HG03354 (cell line): ENCODE results near the gene OGDH.
A peak's percentile ranks its signal among the peaks of the same experiment; 100 is the strongest.

Experiments
- ATAC-seq: cut with Tn5 transposase; IDR thresholded peaks from one replicate; pipeline ENCODE4 v1.9.1; 2021; ENCODE audit warnings: mild to moderate bottlenecking; ENCODE audit not compliant: unreplicated experiment, poor library complexity, severe bottlenecking

Gene OGDH

DNA sequence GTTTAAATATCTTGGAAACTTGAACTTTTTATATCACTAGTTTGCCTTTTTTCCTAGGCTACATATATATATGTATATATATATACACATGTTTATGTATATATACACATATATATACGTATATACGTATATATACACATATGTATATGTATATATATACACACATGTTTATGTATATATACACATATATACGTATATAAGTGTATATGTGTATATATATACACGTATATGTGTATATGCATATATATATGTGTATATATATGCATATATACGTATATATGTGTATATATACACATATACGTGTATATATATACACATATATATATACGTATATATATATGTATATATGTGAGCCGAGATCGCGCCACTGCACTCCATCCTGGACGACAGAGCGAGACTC is 10.1 kb downstream of the OGDH start:
- ATAC-seq, result no peak

DNA sequence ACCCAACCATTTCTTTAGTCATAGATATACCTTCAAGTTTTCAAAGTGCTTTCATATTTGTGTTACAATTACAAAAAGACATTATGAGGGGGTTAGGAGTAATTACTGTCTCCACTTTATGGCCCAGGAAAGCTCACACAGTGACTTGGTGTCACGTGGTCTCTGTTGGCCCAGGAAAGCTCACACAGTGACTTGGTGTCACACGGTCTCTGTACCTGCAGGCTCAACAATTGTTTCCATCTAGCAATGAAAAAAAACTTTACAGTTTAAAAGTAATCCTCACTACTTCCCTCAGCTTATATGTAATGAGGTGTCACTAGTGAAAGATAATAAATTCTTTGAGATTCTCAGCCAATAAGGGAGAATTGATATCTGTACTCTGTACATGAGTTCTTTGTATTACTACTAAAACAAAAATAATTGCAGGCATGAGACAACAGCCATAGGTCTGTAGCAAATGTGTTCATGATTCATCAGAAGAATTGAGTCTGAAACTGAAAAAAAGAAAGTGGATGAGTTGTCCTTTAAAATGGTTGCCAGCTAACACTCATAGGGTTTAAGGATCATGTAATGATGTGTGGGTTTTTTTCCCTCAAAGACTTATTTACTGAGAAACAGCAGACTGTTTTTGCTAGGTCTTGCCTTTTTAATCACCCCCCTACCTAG is 10.9 kb downstream of the OGDH start:
- peak; percentile 57 for ATAC-seq

DNA sequence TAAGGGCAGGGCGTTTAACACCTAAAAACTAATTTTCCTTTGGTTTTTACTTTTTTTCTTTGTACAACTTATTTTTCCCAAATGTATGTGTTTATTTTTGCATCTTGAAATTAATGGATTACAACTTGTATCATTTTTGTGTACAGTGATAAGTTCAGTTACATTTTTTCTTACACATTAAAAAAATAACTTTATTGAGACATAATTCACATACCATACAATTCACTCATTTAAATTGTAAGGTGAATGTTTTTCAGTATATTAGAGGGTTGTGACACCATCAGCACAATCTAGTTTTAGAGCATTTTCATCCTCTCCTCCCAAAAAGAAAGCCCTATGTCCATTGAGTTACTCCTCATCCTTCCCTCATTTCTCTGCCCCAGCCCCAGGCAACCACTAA is 11.6 kb downstream of the OGDH start:
- no peak for ATAC-seq

DNA sequence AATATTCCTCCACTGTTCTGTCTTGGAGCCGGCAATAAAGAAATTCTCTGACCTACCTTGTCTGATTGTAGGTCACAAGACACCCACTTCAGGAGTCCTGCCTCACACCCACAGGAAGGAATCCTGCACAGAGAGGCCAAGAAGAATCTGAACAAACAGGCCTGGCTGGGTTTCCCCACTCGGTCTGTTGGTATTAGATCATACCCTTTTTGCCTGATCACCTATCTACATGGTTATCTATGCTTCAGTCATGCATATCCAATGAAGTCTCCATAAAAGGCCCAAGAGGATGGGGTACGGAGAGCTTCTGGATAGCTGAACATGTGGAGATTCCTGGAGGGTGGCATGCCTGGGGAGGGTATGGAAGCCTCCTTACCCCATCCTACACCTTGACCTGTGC is 12.3 kb downstream of the OGDH start:
- no peak for ATAC-seq

DNA sequence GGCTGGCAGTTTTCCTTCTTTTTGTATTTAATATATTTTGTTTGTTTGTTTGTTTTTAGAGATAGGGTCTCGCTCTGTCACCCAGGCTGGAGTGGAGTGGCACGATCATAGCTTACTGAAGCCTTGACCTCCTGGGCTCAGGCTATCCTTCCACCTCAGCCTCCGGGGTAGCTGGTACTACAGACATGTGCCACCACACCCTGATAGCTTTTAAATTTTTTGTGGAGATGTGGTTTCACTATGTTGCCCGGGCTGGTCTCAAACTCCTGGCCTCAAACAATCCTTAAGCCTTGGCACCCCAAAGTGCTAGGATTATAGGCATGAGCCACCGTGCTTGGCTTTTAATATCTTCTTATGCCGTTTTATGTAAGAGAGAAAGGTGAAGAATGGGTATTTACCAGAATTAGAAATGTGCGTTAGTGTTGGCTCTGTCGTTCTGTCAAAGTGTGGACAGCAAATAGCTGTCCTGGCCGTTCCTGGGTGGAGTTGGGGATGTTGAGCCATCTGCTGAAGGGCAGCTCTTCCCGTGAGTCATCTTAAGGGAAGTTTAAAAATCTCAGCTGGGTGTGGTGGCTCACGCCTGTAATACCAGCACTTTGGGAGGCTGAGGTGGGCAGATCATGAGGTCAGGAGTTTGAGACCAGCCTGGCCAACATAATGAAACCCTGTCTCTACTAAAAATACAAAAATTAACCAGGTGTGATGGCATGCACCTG is 14.8 kb downstream of the OGDH start:
- ATAC-seq, result no peak

DNA sequence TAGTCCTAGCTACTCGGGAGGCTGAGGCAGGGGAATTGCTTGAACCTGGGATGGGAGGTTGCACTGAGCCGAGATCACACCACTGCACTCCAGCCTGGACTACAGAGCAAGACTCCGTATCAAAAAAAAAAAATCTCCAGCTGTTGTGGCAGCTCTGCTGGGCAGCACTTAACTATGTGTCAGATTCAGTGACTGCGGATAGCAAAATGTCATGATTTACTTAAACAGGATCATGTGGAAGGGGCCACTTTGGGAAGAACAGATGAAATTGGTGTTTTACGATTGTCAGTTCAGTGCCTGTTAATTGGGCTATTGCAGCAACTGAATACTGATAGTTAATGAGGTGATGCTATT is 15.3 kb downstream of the OGDH start:
- ATAC-seq, result no peak

DNA sequence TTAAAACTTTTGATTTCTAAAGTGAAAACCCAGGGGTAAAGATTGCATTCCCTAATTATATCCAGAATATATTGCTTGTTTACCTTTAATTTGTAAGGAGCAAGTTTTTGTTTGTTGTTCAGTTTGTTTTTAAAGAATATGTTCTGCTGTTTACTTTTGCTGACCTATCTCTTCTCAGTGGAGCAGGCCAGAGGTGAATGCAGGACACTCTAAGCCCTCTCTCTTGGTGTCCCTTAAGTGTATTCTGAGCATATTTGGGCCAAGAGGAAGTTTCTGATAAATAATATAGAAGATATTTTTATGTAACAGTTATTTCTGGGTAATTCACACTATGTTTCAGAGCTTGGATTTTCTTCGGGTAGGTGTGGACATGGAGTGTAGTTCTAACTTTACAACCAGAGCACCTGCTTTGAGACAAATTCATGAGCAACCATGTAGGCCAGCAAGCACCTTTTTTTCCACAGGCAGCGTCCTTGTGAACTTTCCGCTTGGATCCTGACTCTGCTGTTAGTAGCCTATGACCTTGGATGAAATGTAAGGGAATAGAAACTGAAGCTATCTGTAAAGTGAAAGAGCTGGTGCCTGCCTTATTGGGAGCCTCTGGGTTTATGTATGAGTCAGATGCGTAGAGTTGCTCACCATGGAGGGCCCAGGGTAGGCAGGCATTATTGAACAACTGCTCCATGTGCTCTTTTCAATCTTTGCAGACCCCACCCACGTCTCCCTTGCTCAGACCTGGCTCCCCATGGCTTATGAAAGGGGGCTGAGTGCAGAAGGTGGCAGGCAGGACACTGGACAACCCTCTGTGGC is 16.1 kb downstream of the OGDH start:
- ATAC-seq, result peak; percentile 65

DNA sequence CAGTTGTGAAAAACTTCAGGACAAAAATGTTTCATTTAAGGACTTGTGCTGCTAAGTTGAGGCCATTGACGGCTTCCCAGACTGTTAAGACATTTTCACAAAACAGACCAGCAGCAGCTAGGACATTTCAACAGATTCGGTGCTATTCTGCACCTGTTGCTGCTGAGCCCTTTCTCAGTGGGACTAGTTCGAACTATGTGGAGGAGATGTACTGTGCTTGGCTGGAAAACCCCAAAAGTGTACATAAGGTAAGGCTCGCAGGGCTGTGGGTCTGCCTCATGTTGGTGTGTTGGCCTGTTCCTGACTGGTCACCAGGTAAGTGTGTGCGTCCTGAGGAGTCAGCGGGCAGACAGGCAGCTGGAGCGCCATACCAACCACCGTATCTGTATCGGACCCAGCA is 17.9 kb downstream of the OGDH start:
- no peak for ATAC-seq

DNA sequence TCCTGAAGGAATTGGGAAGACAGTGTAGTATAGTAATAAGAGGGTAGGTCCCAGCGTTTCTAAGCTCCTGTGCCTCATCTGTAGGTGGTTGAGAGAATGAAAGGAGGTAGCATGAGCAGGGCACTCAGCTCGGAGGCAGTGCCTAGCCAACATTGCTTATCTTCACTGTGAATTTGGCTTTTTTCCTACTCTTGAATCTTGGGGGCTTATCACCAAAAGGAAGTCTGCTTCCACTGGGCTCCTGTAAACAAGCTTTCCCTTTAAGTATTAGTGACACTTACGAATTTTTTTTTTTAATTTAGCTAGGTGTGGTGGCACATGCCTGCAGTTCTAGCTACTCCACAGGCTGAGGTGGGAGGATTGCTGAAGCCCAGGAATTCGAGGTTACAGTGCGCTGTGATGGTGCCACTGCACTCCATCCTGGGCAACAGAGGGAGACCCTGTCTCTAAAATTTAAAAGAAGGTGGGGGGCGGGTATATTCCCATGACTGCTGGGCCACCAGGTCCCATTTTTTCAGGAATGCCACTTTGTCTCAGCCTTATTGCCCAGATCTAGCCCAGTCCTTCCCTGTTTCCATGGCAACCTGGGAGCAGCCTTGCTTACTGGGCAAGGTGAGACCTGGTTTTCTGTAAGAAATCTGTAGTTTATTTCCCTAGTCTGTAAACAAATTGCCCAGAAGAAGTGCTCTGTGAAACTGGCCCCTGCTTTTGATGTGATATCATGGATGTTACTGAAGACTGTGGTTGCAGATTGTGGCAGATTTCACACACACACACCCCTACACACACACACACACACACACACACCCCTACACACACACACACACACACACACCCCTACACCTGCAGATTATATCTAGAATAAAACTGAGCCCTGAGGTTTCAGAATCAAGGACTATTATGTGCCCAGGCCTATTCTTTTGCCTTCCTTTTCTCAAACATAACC is 19.4 kb downstream of the OGDH start:
- ATAC-seq, result no peak

DNA sequence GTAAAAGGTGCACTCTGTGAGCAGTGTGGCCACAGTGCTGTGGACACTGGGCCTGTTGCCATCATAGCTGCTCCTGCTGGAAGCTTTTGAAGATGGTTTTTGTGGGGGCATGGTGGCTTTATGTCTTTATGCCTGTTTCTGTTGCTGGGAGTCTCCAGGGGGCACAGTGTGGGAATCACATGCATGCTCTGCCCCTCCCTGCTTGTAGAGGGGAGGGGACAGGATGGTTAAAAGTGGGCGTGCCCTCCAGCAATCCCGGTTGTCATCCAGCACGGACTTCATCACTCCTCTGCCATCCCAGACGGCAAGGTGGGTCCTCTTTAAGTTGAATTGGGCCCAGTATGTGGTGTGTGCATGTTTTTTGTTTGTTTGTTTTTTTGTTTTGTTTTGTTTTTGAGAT is 20.2 kb downstream of the OGDH start:
- no peak for ATAC-seq

DNA sequence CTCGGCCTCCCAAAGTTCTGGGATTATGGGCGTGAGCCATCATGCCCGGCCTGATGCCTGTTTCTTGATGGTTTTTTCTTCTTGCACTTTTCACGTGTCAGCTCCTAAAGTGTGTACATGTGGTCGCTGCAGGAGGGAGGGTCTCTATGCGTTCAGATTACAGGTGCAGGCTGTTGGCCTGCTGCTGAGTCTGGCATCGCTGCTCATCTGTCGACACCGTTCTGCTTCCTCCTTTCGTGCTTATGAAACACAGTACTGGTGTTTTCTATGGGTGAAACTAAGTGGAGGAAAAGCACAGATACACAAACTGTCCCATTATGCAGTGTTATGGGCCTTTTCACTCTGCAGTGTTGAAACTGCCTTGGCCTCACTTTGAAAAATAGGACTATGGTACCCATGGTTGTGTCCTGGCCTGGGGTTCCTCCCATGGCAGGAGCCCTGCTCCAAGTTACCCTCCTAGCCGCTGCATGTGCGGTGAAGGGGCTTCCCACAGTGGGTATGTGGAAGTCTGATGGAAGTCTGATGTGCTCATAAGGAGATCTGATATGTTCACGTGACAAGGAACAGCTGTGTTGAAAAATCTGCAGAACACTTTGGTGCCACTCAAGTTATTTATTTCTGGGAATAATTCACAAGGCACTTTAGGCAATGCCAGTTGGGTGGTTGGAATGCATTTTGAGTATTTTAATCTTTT is 23.5 kb downstream of the OGDH start:
- ATAC-seq, result peak; percentile 45

DNA sequence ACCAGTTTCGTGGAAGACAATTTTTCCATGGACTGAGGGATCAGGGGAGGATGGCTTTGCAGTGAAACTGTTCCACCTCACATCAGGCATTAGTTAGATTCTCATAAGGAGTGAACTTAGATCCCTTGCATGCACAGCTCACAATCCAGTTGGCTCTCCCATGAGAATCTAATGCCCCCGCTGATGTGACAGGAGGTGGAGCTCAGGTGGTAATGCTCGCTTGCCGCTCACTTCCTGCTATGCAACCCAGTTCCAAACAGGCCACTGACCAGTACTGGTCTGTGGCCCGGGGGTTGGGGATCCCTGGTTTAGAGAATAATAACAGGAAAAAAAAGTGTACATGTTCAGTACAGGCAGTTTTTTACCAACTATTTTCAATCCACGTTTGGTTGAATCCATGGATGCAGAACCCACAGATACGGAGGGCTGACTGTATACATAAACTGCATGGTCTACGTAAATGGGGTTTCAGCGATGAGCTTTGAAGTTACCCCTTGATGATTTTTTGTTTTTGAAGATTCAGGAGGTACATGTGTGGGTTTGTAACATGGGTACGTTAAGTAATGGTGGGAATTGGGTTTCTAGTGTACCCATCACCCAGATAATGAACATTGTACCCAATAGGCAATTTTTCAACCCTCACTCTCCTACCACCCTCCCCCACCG is 24.5 kb downstream of the OGDH start:
- ATAC-seq, result no peak

DNA sequence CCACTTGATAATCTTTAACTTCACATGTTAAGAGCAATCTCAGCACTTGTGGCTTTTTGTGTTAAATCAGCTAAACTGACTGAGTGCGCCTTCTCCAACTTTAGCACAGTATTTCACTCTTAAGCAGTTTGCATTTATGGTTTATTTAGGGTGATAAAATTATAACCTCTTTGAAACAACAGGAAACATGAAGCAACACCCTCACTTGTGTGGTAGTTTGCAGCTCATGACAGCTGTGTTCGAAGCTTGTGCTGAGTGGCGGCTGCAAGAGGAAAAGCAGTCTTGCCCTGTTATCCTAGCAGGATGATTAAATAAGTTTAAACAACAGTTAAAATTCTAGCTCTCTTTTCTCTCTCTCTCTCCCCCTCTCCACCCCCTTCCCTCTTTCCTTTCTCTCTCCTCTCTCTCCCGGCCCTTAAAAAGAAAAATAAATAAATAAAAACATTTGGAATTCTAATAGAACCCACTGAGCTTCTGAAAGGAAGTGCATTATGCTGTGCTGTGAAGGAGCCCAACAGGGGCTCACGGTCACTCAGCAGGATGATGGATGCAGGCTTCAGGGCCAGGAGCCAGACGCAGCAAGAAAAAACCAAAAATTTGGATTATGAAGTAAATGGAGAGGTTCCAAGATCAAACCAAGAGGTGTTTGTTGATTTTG is 25.2 kb downstream of the OGDH start:
- no peak for ATAC-seq

DNA sequence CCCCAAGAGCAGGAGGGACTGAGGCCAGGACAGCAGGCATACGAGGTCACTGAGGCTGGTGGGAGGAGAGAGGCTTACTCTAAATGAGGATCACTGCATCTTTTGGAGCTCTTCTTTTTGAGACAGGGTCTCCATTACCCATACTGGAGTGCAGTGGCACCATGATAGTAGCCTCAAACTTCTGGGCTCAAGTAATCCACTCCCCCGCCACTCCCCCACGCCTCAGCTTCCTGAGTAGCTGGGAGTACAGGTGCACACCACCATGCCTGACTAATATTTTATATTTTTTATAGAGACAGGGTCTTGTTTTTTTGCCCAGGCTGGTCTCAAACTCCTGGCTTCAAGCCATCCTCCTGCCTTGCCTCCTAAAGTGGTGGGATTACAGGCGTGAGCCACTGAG is 25.8 kb downstream of the OGDH start:
- no peak for ATAC-seq

DNA sequence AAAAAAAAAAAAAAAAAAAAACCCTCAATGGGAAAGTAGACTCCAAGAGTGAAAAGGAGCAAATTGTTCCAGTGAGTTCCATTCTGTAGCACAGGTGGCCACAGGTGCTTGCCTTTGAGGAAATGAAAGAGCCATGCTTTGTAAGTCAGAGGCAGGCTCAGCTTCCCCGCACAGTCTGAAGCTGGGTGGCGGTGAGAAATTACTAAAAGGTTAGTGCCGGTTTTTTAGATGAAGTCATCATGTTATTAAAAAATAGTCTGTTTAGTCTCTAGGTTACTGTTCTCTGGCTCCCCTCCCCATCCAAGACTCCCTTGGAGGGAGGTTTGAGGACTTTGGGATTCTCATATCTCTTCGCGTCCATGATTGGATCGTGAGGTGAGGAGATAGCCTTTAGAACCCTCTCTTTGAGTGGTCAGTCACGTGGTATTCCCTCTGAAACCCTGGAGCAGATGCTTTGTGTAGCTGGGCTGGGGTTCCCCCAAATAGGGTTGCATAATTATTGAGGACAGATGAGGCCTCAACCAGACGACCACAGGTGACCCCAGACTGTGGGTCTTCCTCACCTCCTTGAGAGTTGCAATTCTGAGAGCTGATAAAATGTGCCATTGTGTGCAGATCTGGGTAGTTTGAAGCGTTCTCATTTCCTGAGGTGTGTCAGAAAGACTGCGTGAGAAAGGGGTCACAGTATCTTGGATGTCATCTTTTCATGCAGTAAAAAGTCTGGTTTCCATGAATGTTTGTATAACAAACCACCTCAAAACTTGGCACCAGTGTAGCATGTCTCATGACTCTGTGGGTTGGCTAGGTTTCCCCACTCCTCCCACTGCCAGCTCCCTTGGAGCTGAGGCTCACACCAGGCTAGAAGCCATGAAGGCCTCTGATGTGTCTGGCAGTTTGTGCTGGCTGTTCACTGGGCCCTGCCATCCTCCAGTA is 27.1 kb downstream of the OGDH start:
- ATAC-seq, result peak; percentile 66

DNA sequence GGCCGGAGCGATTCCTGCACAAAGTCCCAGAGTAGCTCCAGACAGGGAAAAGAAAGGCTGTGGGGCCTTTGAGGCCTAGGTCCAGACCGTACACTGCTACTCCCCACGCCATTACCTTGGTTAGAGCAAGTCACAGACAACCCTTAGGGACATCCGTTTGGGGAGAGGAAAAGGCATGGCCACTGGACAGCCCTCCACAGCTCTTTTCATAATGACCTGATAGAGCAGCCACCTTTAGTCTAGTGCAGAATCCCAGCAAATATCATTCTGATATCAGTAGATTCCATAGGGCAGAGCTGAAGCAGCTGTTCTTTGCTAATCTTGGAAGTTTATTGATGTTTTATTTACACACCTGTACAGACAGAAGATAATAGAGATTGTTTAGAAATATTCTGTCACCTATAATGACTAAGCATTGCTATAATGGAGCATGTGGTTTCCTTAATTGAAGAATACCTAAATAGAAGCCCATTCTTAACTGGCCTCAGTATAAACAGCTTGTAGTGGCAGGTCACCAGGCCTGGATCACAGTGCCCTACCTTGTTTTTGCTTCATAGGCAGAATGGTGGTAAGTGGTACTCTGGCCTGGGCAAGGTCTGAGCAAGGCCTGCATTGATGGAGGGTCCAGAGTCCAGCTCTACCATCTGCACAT is 27.9 kb downstream of the OGDH start:
- no peak for ATAC-seq
